K562 (cell line): ENCODE results near the gene AIF1. TPM values are rescaled to one million over a fixed set of nuclear protein-coding genes. Genes with fewer than 3 reads are reported as not detected.

Experiments used
- CAMTA2 ChIP-seq: fragments of 250-450 bp; sonication (Bioruptor Pico); conservative IDR thresholded peaks from 2 replicates; pipeline ENCODE4 v1.5.1; 2022
- CLOCK ChIP-seq: fragments of 250-450 bp; sonication (Bioruptor Pico); IDR thresholded peaks from 2 replicates; pipeline ENCODE4 v1.4.0; 2020; ENCODE audit warnings: mild to moderate bottlenecking, moderate library complexity, borderline replicate concordance
- CXXC5 ChIP-seq: fragments of 250-450 bp; sonication (Bioruptor Pico); IDR thresholded peaks from 2 replicates; pipeline ENCODE4 v1.8.0; 2022; ENCODE audit warnings: inconsistent platforms, mild to moderate bottlenecking, moderate library complexity
- FOS ChIP-seq: IDR thresholded peaks from 3 replicates; pipeline ENCODE4 v1.6.1; 2011; ENCODE audit not compliant: insufficient read length; ENCODE audit errors: extremely low read depth
- FOSL1 ChIP-seq: fragments of 200-800 bp; sonication (Bioruptor generic); conservative IDR thresholded peaks from 2 replicates; pipeline ENCODE4 v1.6.1; 2016; ENCODE audit warnings: missing genetic modification characterization, missing compliant biosample characterization
- KHSRP ChIP-seq: fragments of 450-650 bp; IDR thresholded peaks from 2 replicates; pipeline ENCODE4 v1.6.1; 2017
- PCBP1 ChIP-seq: fragments of 200-400 bp; formaldehyde crosslinking; IDR thresholded peaks from 2 replicates; pipeline ENCODE4 v1.6.1; 2018; ENCODE audit warnings: mild to moderate bottlenecking, low read depth, low read length; ENCODE audit not compliant: poor library complexity, severe bottlenecking
- PHF8 ChIP-seq: fragments of 200-600 bp; sonication (generic); IDR thresholded peaks from 2 replicates; pipeline ENCODE4 v1.6.1; 2012; ENCODE audit warnings: mixed run types, mild to moderate bottlenecking, inconsistent platforms, low read length, moderate library complexity, borderline replicate concordance
- PML ChIP-seq: IDR thresholded peaks from 2 replicates; pipeline ENCODE4 v1.6.1; 2012; ENCODE audit warnings: low read length, inconsistent platforms
- PRPF4 ChIP-seq: fragments of 200-400 bp; formaldehyde crosslinking; IDR thresholded peaks from one replicate; pipeline ENCODE4 v1.6.1; 2017; ENCODE audit warnings: low read length, low read depth, mild to moderate bottlenecking; ENCODE audit not compliant: insufficient read depth, poor library complexity, severe bottlenecking
- SMARCA5 ChIP-seq: fragments of 450-650 bp; IDR thresholded peaks from 2 replicates; pipeline ENCODE4 v1.6.1; 2016
- YBX1 ChIP-seq: fragments of 450-650 bp; IDR thresholded peaks from 2 replicates; pipeline ENCODE4 v1.7.1; 2016; ENCODE audit warnings: mild to moderate bottlenecking
- ZBTB12 ChIP-seq: fragments of 250-450 bp; sonication (Bioruptor Pico); IDR thresholded peaks from 2 replicates; pipeline ENCODE4 v1.4.0; 2020
- ZC3H11A ChIP-seq: IDR thresholded peaks from 2 replicates; pipeline ENCODE4 v1.6.1; 2012; ENCODE audit warnings: low read depth, low read length, improper control_type of control experiment
- ZHX1 ChIP-seq: fragments of 150-350 bp; conservative IDR thresholded peaks from 2 replicates; pipeline ENCODE4 v1.6.1; 2014; ENCODE audit warnings: low read length
- ZNF274 ChIP-seq: IDR thresholded peaks from 2 replicates; pipeline ENCODE4 v1.6.1; 2011; ENCODE audit warnings: low read depth, mild to moderate bottlenecking, low read length, moderate library complexity, borderline replicate concordance
- ZNF589 ChIP-seq: fragments of 200-800 bp; sonication (Bioruptor generic); IDR thresholded peaks from 2 replicates; pipeline ENCODE4 v1.6.1; 2016; ENCODE audit warnings: low read depth, missing genetic modification characterization, missing compliant biosample characterization
- polyA plus RNA-seq, 8 experiments: library from polyadenylated mRNA; depleted of rRNA in 4 of 8; stranded (reverse) in 5 of 8; unstranded in 3 of 8; fragments of >200 nt; fragmentation: Nextera tagmentation in 2 of 8; fragmentation: Illumina TruSeq in 1 of 8; extraction: Ambion mirVana in 2 of 8; extraction: Trizol in 1 of 8; gene quantifications; 2 replicates each; pipeline versions ENCODE4 v1.2.1 to v1.2.3, GENCODE V29; 2011 to 2014; ENCODE audit warnings: inconsistent platforms in 1 of 8, missing spikeins in 1 of 8
- total RNA-seq, 7 experiments: library from RNA; depleted of rRNA in 6 of 7; stranded (reverse); fragments of >200 nt in 6 of 7; fragmentation: Illumina TruSeq in 2 of 7; extraction: Trizol in 2 of 7; gene quantifications; 2 replicates each; pipeline versions ENCODE4 v1.2.1 to v1.2.3, GENCODE V29; 2011 to 2021; ENCODE audit warnings: low replicate concordance in 1 of 7
- TF ChIP-seq, protein P1 (sequence below): fragments of 250-450 bp; sonication (Bioruptor Pico); IDR thresholded peaks from 2 replicates; pipeline ENCODE4 v1.8.0; 2021; ENCODE audit warnings: mild to moderate bottlenecking, moderate library complexity
- TF ChIP-seq, protein P2 (sequence below): fragments of 450-650 bp; formaldehyde crosslinking; IDR thresholded peaks from 2 replicates; pipeline ENCODE4 v1.4.0; 2020; ENCODE audit warnings: mild to moderate bottlenecking, moderate library complexity

AIF1 gene
- total and polyA plus RNA-seq, 9 of the 15 experiments (the other 6 are each of a cell fraction or from before 2014, with no cell fraction given) = 9.4 to 33.4 (median 19.4) TPM

DNA sequence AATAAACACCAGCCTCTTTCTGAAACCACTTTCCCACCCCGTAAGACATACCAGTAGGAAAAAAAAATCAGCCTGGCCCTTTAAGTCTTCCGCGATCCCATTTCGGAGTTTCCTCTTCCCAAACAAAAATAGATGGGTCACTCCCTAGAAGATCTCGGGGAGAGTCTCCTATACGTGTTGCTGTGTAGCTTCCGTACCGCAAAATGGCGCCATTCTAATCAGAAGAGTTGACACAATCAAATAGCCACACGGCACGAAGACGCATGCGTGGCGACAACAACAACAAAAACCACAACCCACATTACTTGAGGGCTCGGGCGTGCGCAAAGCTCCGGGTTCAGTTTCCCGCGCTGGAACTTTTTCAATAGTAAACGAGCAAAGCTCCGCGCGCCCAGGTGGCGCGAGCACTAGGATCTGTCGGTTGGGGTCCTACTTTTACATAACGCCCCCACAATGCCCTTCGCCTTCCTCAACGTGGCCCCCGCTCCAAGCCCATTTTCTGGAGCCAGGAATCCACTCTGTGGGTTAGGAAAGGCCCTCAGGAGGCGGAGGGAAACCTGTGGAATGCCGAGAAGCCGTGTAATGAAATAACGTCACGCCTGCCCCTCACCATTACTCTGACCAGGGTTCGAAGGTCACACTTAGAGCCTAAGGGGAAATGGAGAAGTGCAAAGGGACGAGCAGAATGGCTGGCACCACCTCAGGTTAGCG, 49.9 kb downstream of the AIF1 start, which contains the start of gene GPANK1 (continued):
- TF ChIP-seq CLOCK (CRISPR knock-in tag) (no peak), ZBTB12 (no peak), ZNF589 (CRISPR knock-in tag) (no peak), ZHX1 (peak; percentile 18; the same call in 1 of the 2 replicates), CXXC5 (CRISPR knock-in tag) (peak; percentile 88), KHSRP (no peak), YBX1 (no peak), FOSL1 (tag) (no peak), PCBP1 (no peak), ZNF274 (no peak), FOS (no peak), PRPF4 (no peak), PHF8 (peak; percentile 56; the same call in 1 of the 2 replicates), PML (peak; percentile 70), CAMTA2 (CRISPR knock-in tag) (no peak), SMARCA5 (peak; percentile 73; the same call in 1 of the 2 replicates), ZC3H11A (peak; percentile 69; the same call in 1 of the 2 replicates)
- TF ChIP-seq, protein P1, sequence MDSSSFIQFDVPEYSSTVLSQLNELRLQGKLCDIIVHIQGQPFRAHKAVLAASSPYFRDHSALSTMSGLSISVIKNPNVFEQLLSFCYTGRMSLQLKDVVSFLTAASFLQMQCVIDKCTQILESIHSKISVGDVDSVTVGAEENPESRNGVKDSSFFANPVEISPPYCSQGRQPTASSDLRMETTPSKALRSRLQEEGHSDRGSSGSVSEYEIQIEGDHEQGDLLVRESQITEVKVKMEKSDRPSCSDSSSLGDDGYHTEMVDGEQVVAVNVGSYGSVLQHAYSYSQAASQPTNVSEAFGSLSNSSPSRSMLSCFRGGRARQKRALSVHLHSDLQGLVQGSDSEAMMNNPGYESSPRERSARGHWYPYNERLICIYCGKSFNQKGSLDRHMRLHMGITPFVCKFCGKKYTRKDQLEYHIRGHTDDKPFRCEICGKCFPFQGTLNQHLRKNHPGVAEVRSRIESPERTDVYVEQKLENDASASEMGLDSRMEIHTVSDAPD = no peak
- TF ChIP-seq, protein P2, sequence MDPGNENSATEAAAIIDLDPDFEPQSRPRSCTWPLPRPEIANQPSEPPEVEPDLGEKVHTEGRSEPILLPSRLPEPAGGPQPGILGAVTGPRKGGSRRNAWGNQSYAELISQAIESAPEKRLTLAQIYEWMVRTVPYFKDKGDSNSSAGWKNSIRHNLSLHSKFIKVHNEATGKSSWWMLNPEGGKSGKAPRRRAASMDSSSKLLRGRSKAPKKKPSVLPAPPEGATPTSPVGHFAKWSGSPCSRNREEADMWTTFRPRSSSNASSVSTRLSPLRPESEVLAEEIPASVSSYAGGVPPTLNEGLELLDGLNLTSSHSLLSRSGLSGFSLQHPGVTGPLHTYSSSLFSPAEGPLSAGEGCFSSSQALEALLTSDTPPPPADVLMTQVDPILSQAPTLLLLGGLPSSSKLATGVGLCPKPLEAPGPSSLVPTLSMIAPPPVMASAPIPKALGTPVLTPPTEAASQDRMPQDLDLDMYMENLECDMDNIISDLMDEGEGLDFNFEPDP = peak; percentile 75; the same call in 1 of the 2 replicates
